Ishikawa (cell line): ENCODE results near the gene LYRM2.

ENCODE experiments used
- CEBPB ChIP-seq: IDR thresholded peaks from 2 replicates; pipeline ENCODE4 v1.6.1; 2012
- CREB1 ChIP-seq: IDR thresholded peaks from 2 replicates; pipeline ENCODE4 v1.6.1; 2012; ENCODE audit warnings: low read depth
- EGR1 ChIP-seq: IDR thresholded peaks from 2 replicates; pipeline ENCODE4 v1.6.1; 2012
- EP300 ChIP-seq: IDR thresholded peaks from 2 replicates; pipeline ENCODE4 v1.6.1; 2012; ENCODE audit warnings: borderline replicate concordance
- FOXM1 ChIP-seq: IDR thresholded peaks from 2 replicates; pipeline ENCODE4 v1.6.1; 2012; ENCODE audit warnings: low read depth, borderline replicate concordance
- MAX ChIP-seq: IDR thresholded peaks from 2 replicates; pipeline ENCODE4 v1.6.1; 2012
- NFIC ChIP-seq: IDR thresholded peaks from 2 replicates; pipeline ENCODE4 v1.6.1; 2012
- RAD21 ChIP-seq: IDR thresholded peaks from 2 replicates; pipeline ENCODE4 v1.6.1; 2012; ENCODE audit warnings: low read depth
- REST ChIP-seq: IDR thresholded peaks from 2 replicates; pipeline ENCODE4 v1.6.1; 2012; ENCODE audit warnings: low read depth, mild to moderate bottlenecking
- TAF1 ChIP-seq: IDR thresholded peaks from 2 replicates; pipeline ENCODE4 v1.6.1; 2012; ENCODE audit warnings: low read depth, mild to moderate bottlenecking
- TCF12 ChIP-seq: IDR thresholded peaks from 2 replicates; pipeline ENCODE4 v1.6.1; 2012; ENCODE audit warnings: low read depth
- TEAD4 ChIP-seq: IDR thresholded peaks from 2 replicates; pipeline ENCODE4 v1.6.1; 2012
- USF1 ChIP-seq: IDR thresholded peaks from 2 replicates; pipeline ENCODE4 v1.6.1; 2012
- YY1 ChIP-seq: IDR thresholded peaks from 2 replicates; pipeline ENCODE4 v1.6.1; 2012; ENCODE audit warnings: low read depth
- ZBTB7A ChIP-seq: IDR thresholded peaks from 2 replicates; pipeline ENCODE4 v1.6.1; 2012; ENCODE audit warnings: low read depth

The LYRM2 gene

GRCh38 chr6:89567630-89568390 lies 70.7 kb downstream of the LYRM2 start:
- TF ChIP-seq TAF1 = no peak
- TF ChIP-seq MAX = no peak
- TF ChIP-seq TEAD4 = no peak
- no peak for TF ChIP-seq ZBTB7A
- no peak for TF ChIP-seq RAD21
- TF ChIP-seq TCF12 = no peak
- TF ChIP-seq FOXM1 = no peak
- TF ChIP-seq CREB1 = no peak
- TF ChIP-seq YY1 = no peak
- no peak for TF ChIP-seq CEBPB
- TF ChIP-seq REST = no peak
- no peak for TF ChIP-seq EP300
- TF ChIP-seq USF1 = no peak
- no peak for TF ChIP-seq NFIC
- no peak for TF ChIP-seq EGR1

- TF ChIP-seq NFIC = no peak
- no peak for TF ChIP-seq USF1
- no peak for TF ChIP-seq TAF1
- TF ChIP-seq TEAD4 = no peak
- TF ChIP-seq ZBTB7A = no peak
- TF ChIP-seq CREB1 = no peak
- no peak for TF ChIP-seq CEBPB
- no peak for TF ChIP-seq YY1
- no peak for TF ChIP-seq TCF12
- no peak for TF ChIP-seq RAD21
- no peak for TF ChIP-seq FOXM1
- TF ChIP-seq EGR1 = no peak
Measured at GRCh38 chr6:89566930-89567629, 71.5 kb downstream of the LYRM2 start.

- no peak for TF ChIP-seq TEAD4
- no peak for TF ChIP-seq CREB1
- TF ChIP-seq YY1 = no peak
- no peak for TF ChIP-seq ZBTB7A
- TF ChIP-seq RAD21 = no peak
- no peak for TF ChIP-seq EP300
- no peak for TF ChIP-seq REST
- no peak for TF ChIP-seq NFIC
- TF ChIP-seq FOXM1 = no peak
- TF ChIP-seq TAF1 = no peak
Measured at GRCh38 chr6:89566008-89566800, 72.3 kb downstream of the LYRM2 start.

GRCh38 chr6:89564752-89565427 lies 73.7 kb downstream of the LYRM2 start:
- TF ChIP-seq USF1 = no peak

GRCh38 chr6:89563866-89564265 lies 74.7 kb downstream of the LYRM2 start:
- TF ChIP-seq TEAD4 (no peak), TCF12 (no peak), CEBPB (no peak), ZBTB7A (no peak), NFIC (no peak)
